HT-29 (cell line): ENCODE results near the gene ARHGEF2. TPM values are rescaled to one million over a fixed set of nuclear protein-coding genes. Genes with fewer than 3 reads are reported as not detected.

Experiments
- DNase-seq: peaks from one replicate; pipeline ENCODE4 v3.0.0-alpha.2; 2015; ENCODE audit warnings: low spot score
- total RNA-seq: library from RNA; depleted of rRNA; stranded (reverse); fragments of >200 nt; shearing (Covaris generic); gene quantifications from 2 replicates; pipeline ENCODE4 v1.2.3, GENCODE V29; 2014; rRNA removed

Gene ARHGEF2
- 150 and 179 TPM in 2 replicates for total RNA-seq

GRCh38 chr1:155978325-155978972, at the start of gene ARHGEF2:
TSS of gene ARHGEF2 (minus strand) at chr1:155978547. CDS start at chr1:155978427, 120 bp downstream.
- peak; percentile 61 for DNase-seq

GRCh38 chr1:156026588-156026987, 48.2 kb upstream of the ARHGEF2 start:
- DNase-seq: no peak

- DNase-seq: peak; percentile 76
These were observed 47.5 kb upstream of the ARHGEF2 start for GRCh38 chr1:156025876-156026275.

GRCh38 chr1:156024801-156025200, 46.5 kb upstream of the ARHGEF2 start:
- DNase-seq: no peak

GRCh38 chr1:156021954-156022353, 43.6 kb upstream of the ARHGEF2 start:
- no peak for DNase-seq

- DNase-seq: no peak
These were observed 42.7 kb upstream of the ARHGEF2 start for GRCh38 chr1:156021093-156021428.

- peak; percentile 91 for DNase-seq
These were observed 42.1 kb upstream of the ARHGEF2 start, which contains the start of gene SSR2 for GRCh38 chr1:156020293-156021092. TSS of gene SSR2 (minus strand) at chr1:156020951. CDS start at chr1:156020167, 784 bp downstream.

GRCh38 chr1:156019946-156020292, 41.6 kb upstream of the ARHGEF2 start:
- DNase-seq: no peak

GRCh38 chr1:156014829-156015228, 36.5 kb upstream of the ARHGEF2 start:
- no peak for DNase-seq

- no peak for DNase-seq
These were observed 33.9 kb upstream of the ARHGEF2 start for GRCh38 chr1:156012051-156012817.

- no peak for DNase-seq
These were observed 31.1 kb upstream of the ARHGEF2 start for GRCh38 chr1:156009404-156009803.

GRCh38 chr1:156006666-156007376, 28.5 kb upstream of the ARHGEF2 start:
- peak; percentile 72 for DNase-seq

- DNase-seq: peak; percentile 78
These were observed 26.7 kb upstream of the ARHGEF2 start for GRCh38 chr1:156004843-156005584.

- DNase-seq: no peak
These were observed 25.5 kb upstream of the ARHGEF2 start for GRCh38 chr1:156003923-156004188.

- peak; percentile 80 for DNase-seq
These were observed 24.0 kb upstream of the ARHGEF2 start for GRCh38 chr1:156002188-156002911.

- DNase-seq: peak; percentile 66
These were observed 23.4 kb upstream of the ARHGEF2 start for GRCh38 chr1:156001662-156002171.

- DNase-seq: peak; percentile 64
These were observed 22.8 kb upstream of the ARHGEF2 start for GRCh38 chr1:156001021-156001661.

- no peak for DNase-seq
These were observed 21.6 kb upstream of the ARHGEF2 start for GRCh38 chr1:155999964-156000363.

GRCh38 chr1:155996166-155996565, 17.8 kb upstream of the ARHGEF2 start:
- DNase-seq: no peak

GRCh38 chr1:155993595-155993994, 15.2 kb upstream of the ARHGEF2 start:
- no peak for DNase-seq
